Fibroblast of the aortic adventitia (primary cell): ENCODE data around the gene AQR. TPM values are rescaled to one million over a fixed set of nuclear protein-coding genes. Genes with fewer than 3 reads are reported as not detected.

Source experiments
- DNase-seq: peaks from one replicate; pipeline ENCODE4 v3.0.0-alpha.2; 2010; ENCODE audit warnings: low read depth
- H3K4me3 ChIP-seq: 2 replicates; pipeline ENCODE4 v1.5.1; 2011; ENCODE audit warnings: low read depth, mild to moderate bottlenecking, control low read depth, low read length, moderate library complexity
- CTCF ChIP-seq: IDR thresholded peaks from 2 replicates; pipeline ENCODE4 v1.5.1; 2011; ENCODE audit warnings: mild to moderate bottlenecking, low read length, control low read depth, inconsistent platforms; ENCODE audit not compliant: insufficient read depth
- total RNA-seq: library from RNA; depleted of rRNA; stranded (reverse); fragments of >200 nt; gene quantifications from 2 replicates; pipeline ENCODE4 v1.2.3, GENCODE V29; 2012; ENCODE audit warnings: low replicate concordance

Gene AQR
- total RNA-seq, 1 donor, result 34.6 TPM

DNA sequence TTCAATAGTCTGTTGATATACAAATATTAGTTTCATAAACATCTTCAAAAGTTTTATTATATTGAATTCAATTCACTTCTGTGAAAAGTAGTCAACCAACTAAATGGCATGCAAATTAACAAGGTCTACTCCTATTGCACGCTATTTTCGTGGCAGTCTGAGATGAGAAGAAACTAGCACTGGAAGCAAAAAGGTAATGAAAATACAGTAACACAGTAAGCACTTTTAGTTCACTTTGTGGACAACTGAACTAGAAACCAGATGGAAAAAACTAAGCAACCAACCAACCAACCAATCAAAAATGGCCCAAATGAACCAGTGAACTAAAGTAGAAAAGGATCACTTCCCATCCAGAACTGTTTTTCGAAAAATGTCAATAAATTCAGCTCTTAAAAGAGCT, 118.5 kb downstream of the AQR start:
- no peak for DNase-seq
- H3K4me3 ChIP-seq, result no peak overlapping the region
- TF ChIP-seq CTCF, result no peak

- no peak for DNase-seq
- TF ChIP-seq CTCF, result no peak
- no peak overlapping the region for H3K4me3 ChIP-seq
These were observed 119.4 kb downstream of the AQR start for GRCh38 chr15:34850121-34850520.

DNA sequence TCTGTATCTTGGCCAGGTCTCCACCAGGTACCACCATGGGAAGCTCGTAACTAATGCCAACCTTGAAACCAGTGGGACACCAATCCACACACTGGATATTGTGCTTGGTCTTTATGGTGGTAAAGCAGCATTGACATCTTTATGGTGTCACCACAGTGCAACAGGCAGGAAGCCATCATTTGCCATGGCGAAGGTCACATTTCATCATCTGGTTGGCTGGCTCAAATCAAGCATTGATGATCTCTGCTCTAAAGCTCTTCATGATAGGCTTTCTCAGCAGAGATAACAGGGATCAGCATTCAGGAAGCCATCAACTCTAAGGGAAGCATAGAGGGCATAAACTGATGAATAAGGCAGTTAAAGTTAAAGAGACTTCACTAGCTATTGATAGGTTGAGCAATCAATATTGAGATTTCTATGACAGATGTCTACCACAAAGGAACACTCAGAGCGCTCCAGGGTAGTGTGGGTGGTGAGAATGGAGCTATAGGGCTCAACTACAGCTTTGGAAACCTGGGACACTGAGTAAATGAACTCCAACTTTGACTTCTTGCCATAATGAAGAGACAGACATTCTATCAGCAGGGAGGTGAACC, 120.1 kb downstream of the AQR start:
- no peak for TF ChIP-seq CTCF
- no peak overlapping the region for H3K4me3 ChIP-seq
- DNase-seq, result no peak

GRCh38 chr15:34847598-34847997, 121.9 kb downstream of the AQR start:
- TF ChIP-seq CTCF, result no peak
- H3K4me3 ChIP-seq, result no peak overlapping the region
- no peak for DNase-seq

DNA sequence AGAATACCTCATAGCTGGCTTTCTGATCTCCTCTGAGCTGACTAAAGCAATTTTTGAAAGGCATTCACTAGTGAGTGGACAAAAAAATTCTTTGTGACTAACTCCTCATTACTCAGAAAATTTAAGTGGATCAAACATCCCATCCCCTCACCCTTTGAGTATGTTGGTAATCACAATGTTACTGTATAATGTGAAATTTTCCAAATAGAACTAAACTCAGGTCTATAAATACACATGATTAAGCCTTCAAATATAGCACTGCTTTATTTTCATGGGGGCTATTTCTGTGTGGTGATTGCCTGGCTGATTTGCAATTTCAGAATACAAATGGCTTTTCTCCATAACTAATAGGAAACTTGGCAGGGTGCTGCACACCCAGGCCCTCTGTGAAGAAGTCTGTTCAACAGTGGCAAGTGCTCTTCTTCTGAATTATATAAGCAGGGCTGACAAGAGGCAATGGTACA, 128.2 kb downstream of the AQR start:
- DNase-seq, result no peak
- no peak for TF ChIP-seq CTCF
- no peak overlapping the region for H3K4me3 ChIP-seq

DNA sequence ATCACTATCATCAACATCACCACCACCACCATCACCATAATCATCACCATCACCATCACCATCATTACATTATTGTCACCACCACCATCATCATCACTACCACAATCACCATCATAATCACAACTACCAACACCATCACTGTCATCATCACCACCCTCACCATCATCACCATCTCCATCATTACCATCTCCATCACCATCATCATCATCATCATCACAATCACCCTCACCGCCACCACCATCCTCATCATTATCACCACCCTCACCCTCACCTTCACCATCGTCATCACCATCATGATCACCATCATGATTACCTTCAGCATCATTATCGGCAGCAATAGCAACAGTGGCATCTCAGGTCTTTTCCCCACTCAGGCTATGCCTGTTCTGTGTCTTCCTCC, 131.3 kb downstream of the AQR start:
- no peak overlapping the region for H3K4me3 ChIP-seq
- DNase-seq, result no peak
- no peak for TF ChIP-seq CTCF
